Mesendoderm (in vitro differentiated cells): ENCODE data around the gene WDR76.
A peak's percentile ranks its signal among the peaks of the same experiment; 100 is the strongest.
"Not testable (repeated sequence)": the region's sequence is repeated elsewhere in the genome, so short reads cannot be mapped to it uniquely, and the experiment has no call there.

ENCODE experiments used
- DNase-seq: peaks from one replicate; pipeline ENCODE4 v3.0.0; 2013
- H2AK5ac ChIP-seq: 2 replicates; pipeline ENCODE4 v1.6.1; 2013; ENCODE audit warnings: low read length, inconsistent platforms
- H2BK120ac ChIP-seq: 2 replicates; pipeline ENCODE4 v1.6.1; 2013; ENCODE audit warnings: low read depth, mild to moderate bottlenecking, low read length, moderate library complexity, mixed read lengths
- H2BK15ac ChIP-seq: replicated peaks from 2 replicates; pipeline ENCODE4 v1.6.1; 2013; ENCODE audit warnings: low read depth, mild to moderate bottlenecking, moderate library complexity
- H2BK5ac ChIP-seq: 2 replicates; pipeline ENCODE4 v1.6.1; 2013; ENCODE audit warnings: low read length, inconsistent platforms
- H3K18ac ChIP-seq: 2 replicates; pipeline ENCODE4 v1.6.1; 2013; ENCODE audit warnings: mild to moderate bottlenecking, low read length, mixed read lengths
- H3K23ac ChIP-seq: one replicate; pipeline ENCODE4 v1.6.1; 2013; ENCODE audit warnings: low read length
- H3K27ac ChIP-seq: 2 replicates; pipeline ENCODE4 v1.5.1; 2013; ENCODE audit warnings: low read depth, mild to moderate bottlenecking, inconsistent platforms, low read length, moderate library complexity
- H3K27me3 ChIP-seq: 2 replicates; pipeline ENCODE4 v1.6.1; 2013; ENCODE audit warnings: low read length, control low read depth, mild to moderate bottlenecking, inconsistent platforms; ENCODE audit not compliant: insufficient read depth, poor library complexity
- H3K36me3 ChIP-seq: 2 replicates; pipeline ENCODE4 v1.6.1; 2013; ENCODE audit warnings: low read length, inconsistent platforms; ENCODE audit not compliant: control insufficient read depth, insufficient read depth
- H3K4ac ChIP-seq: one replicate; pipeline ENCODE4 v1.6.1; 2013; ENCODE audit warnings: low read depth, mild to moderate bottlenecking, low read length, moderate library complexity
- H3K4me1 ChIP-seq: 2 replicates; pipeline ENCODE4 v1.6.1; 2013; ENCODE audit warnings: low read depth, low read length, inconsistent platforms; ENCODE audit not compliant: control insufficient read depth
- H3K4me2 ChIP-seq: 2 replicates; pipeline ENCODE4 v1.6.1; 2013; ENCODE audit warnings: low read length
- H3K4me3 ChIP-seq: 2 replicates; pipeline ENCODE4 v1.5.1; 2013; ENCODE audit warnings: mild to moderate bottlenecking, low read length
- H3K56ac ChIP-seq: one replicate; pipeline ENCODE4 v1.6.1; 2013; ENCODE audit warnings: low read length
- H3K79me1 ChIP-seq: 2 replicates; pipeline ENCODE4 v1.6.1; 2013; ENCODE audit warnings: low read length, inconsistent platforms
- H3K79me2 ChIP-seq: 2 replicates; pipeline ENCODE4 v1.6.1; 2013; ENCODE audit warnings: mild to moderate bottlenecking, low read length; ENCODE audit not compliant: control insufficient read depth, insufficient read depth
- H3K9ac ChIP-seq: 2 replicates; pipeline ENCODE4 v1.6.1; 2013; ENCODE audit warnings: low read length, inconsistent platforms
- H4K5ac ChIP-seq: one replicate; pipeline ENCODE4 v1.6.1; 2013; ENCODE audit warnings: low read length
- H4K8ac ChIP-seq: one replicate; pipeline ENCODE4 v1.6.1; 2013; ENCODE audit warnings: low read depth, mild to moderate bottlenecking, control low read depth, low read length, moderate library complexity
- WGBS: extraction: QIAGEN DNeasy Blood & Tissue Kit; methylation state at CpG from one replicate; pipeline ENCODE4 v1.1.7; 2013; ENCODE audit warnings: low lambda C conversion rate, missing lambda C conversion rate; ENCODE audit not compliant: insufficient coverage; ENCODE audit errors: extremely low coverage; 5-methylcytosine and 5-hydroxymethylcytosine counted together

Gene WDR76

GRCh38 chr15:43825305-43825704 lies 1.5 kb upstream of the WDR76 start:
- not testable (repeated sequence) for DNase-seq, H2AK5ac ChIP-seq, H3K27me3 ChIP-seq, H3K4me3 ChIP-seq, H3K4ac ChIP-seq, H3K18ac ChIP-seq, H3K79me2 ChIP-seq, H3K56ac ChIP-seq, H2BK120ac ChIP-seq, H4K8ac ChIP-seq, H3K79me1 ChIP-seq, H2BK15ac ChIP-seq, H3K23ac ChIP-seq, H3K36me3 ChIP-seq, H2BK5ac ChIP-seq, H4K5ac ChIP-seq, H3K4me2 ChIP-seq, H3K4me1 ChIP-seq, H3K9ac ChIP-seq, H3K27ac ChIP-seq
- WGBS = no CpG with 5 or more reads among the region's 11 CpGs

- Histone ChIP-seq H2BK120ac (no peak overlapping the region), H3K9ac (no peak overlapping the region), H3K79me1 (peaks cover 1% of the 10 kb centered on the region), H2BK5ac (no peak overlapping the region), H3K56ac (no peak overlapping the region), H3K36me3 (no peaks in the 10 kb centered on the region), H2BK15ac (no peak overlapping the region), H3K4me3 (no peak overlapping the region), H4K8ac (no peak overlapping the region), H3K4ac (no peak overlapping the region), H3K27me3 (no peaks in the 10 kb centered on the region), H3K18ac (no peak overlapping the region), H3K27ac (no peak overlapping the region), H3K79me2 (peaks cover 2% of the 10 kb centered on the region), H3K4me1 (no peaks in the 10 kb centered on the region), H3K23ac (no peak overlapping the region), H2AK5ac (no peak overlapping the region), H3K4me2 (no peak overlapping the region), H4K5ac (peak overlapping the region; percentile 87)
- DNase-seq = no peak
- WGBS = no CpG with 5 or more reads among the region's 11 CpGs
These were observed 734 bp upstream of the WDR76 start for GRCh38 chr15:43826029-43826507.

DNA sequence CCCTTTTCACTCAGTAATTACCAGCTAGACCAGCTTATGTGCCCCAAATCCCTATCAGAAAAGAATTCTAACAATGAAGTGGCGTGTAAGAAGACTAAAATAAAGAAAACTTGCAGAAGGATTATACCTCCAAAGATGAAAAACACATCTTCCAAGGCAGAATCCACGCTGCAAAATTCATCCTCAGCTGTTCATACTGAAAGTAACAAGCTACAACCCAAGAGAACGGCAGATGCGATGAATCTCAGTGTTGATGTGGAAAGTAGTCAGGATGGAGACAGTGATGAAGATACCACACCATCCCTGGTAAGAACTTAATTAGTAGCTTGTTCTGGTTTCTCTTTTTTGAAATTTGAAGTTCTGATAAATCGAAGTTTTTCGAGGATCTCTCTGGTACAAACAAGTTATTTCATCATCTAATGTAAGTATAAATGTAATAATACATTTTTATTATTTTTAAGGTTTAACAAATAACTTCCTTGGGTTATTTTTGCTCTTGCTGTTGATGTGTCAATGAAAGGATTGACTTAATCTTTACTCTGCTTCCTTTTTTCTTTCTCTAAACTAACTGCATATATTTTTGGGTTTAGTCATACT lies 1.4 kb downstream of the WDR76 start:
- H2BK15ac ChIP-seq = no peak overlapping the region
- H3K4me1 ChIP-seq = no peaks in the 10 kb centered on the region
- no peak overlapping the region for H3K4me2 ChIP-seq
- DNase-seq = no peak
- H3K9ac ChIP-seq = peak overlapping the region; percentile 33
- no peak overlapping the region for H2AK5ac ChIP-seq
- H3K36me3 ChIP-seq = no peaks in the 10 kb centered on the region
- H3K79me2 ChIP-seq = peaks cover 2% of the 10 kb centered on the region
- no peak overlapping the region for H2BK120ac ChIP-seq
- H4K5ac ChIP-seq = no peak overlapping the region
- H3K56ac ChIP-seq = no peak overlapping the region
- WGBS = no CpG with 5 or more reads among the region's 6 CpGs
- no peaks in the 10 kb centered on the region for H3K27me3 ChIP-seq
- H3K18ac ChIP-seq = no peak overlapping the region
- no peak overlapping the region for H3K27ac ChIP-seq
- H3K79me1 ChIP-seq = peaks cover 1% of the 10 kb centered on the region
- H2BK5ac ChIP-seq = no peak overlapping the region
- H3K4ac ChIP-seq = no peak overlapping the region
- no peak overlapping the region for H3K23ac ChIP-seq
- H3K4me3 ChIP-seq = no peak overlapping the region
- no peak overlapping the region for H4K8ac ChIP-seq

- not testable (repeated sequence) for H2BK120ac ChIP-seq, H3K36me3 ChIP-seq, H2BK5ac ChIP-seq, DNase-seq, H4K5ac ChIP-seq, H3K56ac ChIP-seq, H2BK15ac ChIP-seq, H3K79me1 ChIP-seq, H3K79me2 ChIP-seq, H3K4me1 ChIP-seq, H3K27me3 ChIP-seq, H3K27ac ChIP-seq, H3K4me3 ChIP-seq, H2AK5ac ChIP-seq, H3K4me2 ChIP-seq, H3K4ac ChIP-seq, H3K18ac ChIP-seq, H3K9ac ChIP-seq, H4K8ac ChIP-seq, H3K23ac ChIP-seq
- WGBS = no CpG with 5 or more reads among the region's 9 CpGs
These were observed 3.2 kb downstream of the WDR76 start for GRCh38 chr15:43829951-43830540.

GRCh38 chr15:43830691-43831275 lies 4.0 kb downstream of the WDR76 start:
- not testable (repeated sequence) for H2BK5ac ChIP-seq, H3K4me1 ChIP-seq, H3K27ac ChIP-seq, DNase-seq, H3K79me2 ChIP-seq, H3K4ac ChIP-seq, H3K4me2 ChIP-seq, H3K18ac ChIP-seq, H3K56ac ChIP-seq, H4K8ac ChIP-seq, H3K79me1 ChIP-seq, H3K36me3 ChIP-seq, H3K27me3 ChIP-seq, H2BK120ac ChIP-seq, H3K9ac ChIP-seq, H4K5ac ChIP-seq, H3K4me3 ChIP-seq, H2BK15ac ChIP-seq, H3K23ac ChIP-seq, H2AK5ac ChIP-seq
- WGBS = no CpG with 5 or more reads among the region's 9 CpGs
